K562 (cell line): ENCODE results near the gene PACRG. TPM values are rescaled to one million over a fixed set of nuclear protein-coding genes. Genes with fewer than 3 reads are reported as not detected.
A peak's percentile ranks its signal among the peaks of the same experiment; 100 is the strongest.

ENCODE experiments used
- FOXA1 ChIP-seq: fragments of 450-650 bp; IDR thresholded peaks from 2 replicates; pipeline ENCODE4 v1.6.1; 2016; ENCODE audit warnings: mild to moderate bottlenecking, borderline replicate concordance
- KLF10 ChIP-seq: fragments of 250-450 bp; sonication (Bioruptor Pico); IDR thresholded peaks from 2 replicates; pipeline ENCODE4 v1.6.1; 2021; ENCODE audit warnings: matching md5 sums
- NFATC3 ChIP-seq: fragments of 450-650 bp; IDR thresholded peaks from 2 replicates; pipeline ENCODE4 v1.6.1; 2017; ENCODE audit warnings: mild to moderate bottlenecking
- SIX5 ChIP-seq, 2 experiments: IDR thresholded peaks; 2 replicates each; pipeline ENCODE4 v1.6.1; 2011; ENCODE audit warnings: low read length in 2 of 2, borderline replicate concordance in 1 of 2, low read depth in 1 of 2, mild to moderate bottlenecking in 1 of 2, moderate library complexity in 1 of 2; ENCODE audit not compliant: insufficient read depth in 1 of 2
- ZBTB8A ChIP-seq: fragments of 450-650 bp; IDR thresholded peaks from 2 replicates; pipeline ENCODE4 v1.6.1; 2018; ENCODE audit warnings: mild to moderate bottlenecking, moderate library complexity; ENCODE audit not compliant: partially characterized antibody
- ZNF780A ChIP-seq: fragments of 250-450 bp; sonication (Bioruptor Pico); IDR thresholded peaks from 2 replicates; pipeline ENCODE4 v1.5.0; 2021; ENCODE audit warnings: mild to moderate bottlenecking
- polyA plus RNA-seq, 8 experiments: library from polyadenylated mRNA; depleted of rRNA in 4 of 8; stranded (reverse) in 5 of 8; unstranded in 3 of 8; fragments of >200 nt; fragmentation: Nextera tagmentation in 2 of 8; fragmentation: Illumina TruSeq in 1 of 8; extraction: Ambion mirVana in 2 of 8; extraction: Trizol in 1 of 8; gene quantifications; 2 replicates each; pipeline versions ENCODE4 v1.2.1 to v1.2.3, GENCODE V29; 2011 to 2014; ENCODE audit warnings: inconsistent platforms in 1 of 8, missing spikeins in 1 of 8
- total RNA-seq, 7 experiments: library from RNA; depleted of rRNA in 6 of 7; stranded (reverse); fragments of >200 nt in 6 of 7; fragmentation: Illumina TruSeq in 2 of 7; extraction: Trizol in 2 of 7; gene quantifications; 2 replicates each; pipeline versions ENCODE4 v1.2.1 to v1.2.3, GENCODE V29; 2011 to 2021; ENCODE audit warnings: low replicate concordance in 1 of 7
- TF ChIP-seq, protein P1 (sequence below): fragments of 450-650 bp; IDR thresholded peaks from 2 replicates; pipeline ENCODE4 v1.6.1; 2016; ENCODE audit warnings: mild to moderate bottlenecking, moderate library complexity
- TF ChIP-seq, protein P2 (sequence below): conservative IDR thresholded peaks from 2 replicates; pipeline ENCODE4 v1.6.1; 2011; ENCODE audit warnings: low read depth, mild to moderate bottlenecking, low read length; ENCODE audit not compliant: control insufficient read depth
- TF ChIP-seq, protein P3 (sequence below): fragments of 450-650 bp; IDR thresholded peaks from 2 replicates; pipeline ENCODE4 v1.6.1; 2017; ENCODE audit warnings: mild to moderate bottlenecking, moderate library complexity

The PACRG gene
- total and polyA plus RNA-seq, 9 of the 15 experiments (the other 6 are each of a cell fraction or from before 2014, with no cell fraction given): 0.04 TPM; not detected in 8

DNA sequence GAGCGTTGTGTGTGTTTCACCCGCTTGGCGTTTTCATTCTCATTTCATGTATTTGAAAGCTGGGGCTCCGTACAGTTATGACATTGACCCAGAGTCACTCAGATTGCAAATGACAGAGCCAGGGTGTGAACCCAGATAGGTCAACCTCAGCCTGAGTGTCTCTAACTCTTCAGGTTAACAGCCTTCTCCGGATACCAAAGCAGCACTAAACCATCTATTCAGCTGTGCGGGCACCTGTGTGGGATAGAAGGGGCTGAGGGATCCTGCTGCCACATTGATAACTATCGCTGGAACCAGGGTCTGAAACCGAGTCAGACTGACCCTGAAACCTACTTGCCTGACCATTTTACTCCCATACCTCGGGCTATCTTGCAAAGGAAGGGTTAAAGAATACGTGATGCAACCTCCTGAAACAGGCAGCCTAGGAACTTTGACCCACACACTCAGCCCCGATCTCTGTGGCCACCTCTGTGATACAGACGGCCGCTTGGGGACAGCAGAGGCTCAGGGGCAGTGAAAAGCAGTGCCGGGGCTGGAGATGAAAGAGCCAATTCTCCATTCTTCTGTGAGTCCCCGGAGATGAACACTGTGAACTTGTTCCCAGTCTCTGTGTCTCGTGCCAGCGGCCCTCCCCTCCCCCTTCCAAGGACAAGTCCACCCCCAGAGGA is 453.2 kb downstream of the PACRG start (continued):
- TF ChIP-seq, protein P1, sequence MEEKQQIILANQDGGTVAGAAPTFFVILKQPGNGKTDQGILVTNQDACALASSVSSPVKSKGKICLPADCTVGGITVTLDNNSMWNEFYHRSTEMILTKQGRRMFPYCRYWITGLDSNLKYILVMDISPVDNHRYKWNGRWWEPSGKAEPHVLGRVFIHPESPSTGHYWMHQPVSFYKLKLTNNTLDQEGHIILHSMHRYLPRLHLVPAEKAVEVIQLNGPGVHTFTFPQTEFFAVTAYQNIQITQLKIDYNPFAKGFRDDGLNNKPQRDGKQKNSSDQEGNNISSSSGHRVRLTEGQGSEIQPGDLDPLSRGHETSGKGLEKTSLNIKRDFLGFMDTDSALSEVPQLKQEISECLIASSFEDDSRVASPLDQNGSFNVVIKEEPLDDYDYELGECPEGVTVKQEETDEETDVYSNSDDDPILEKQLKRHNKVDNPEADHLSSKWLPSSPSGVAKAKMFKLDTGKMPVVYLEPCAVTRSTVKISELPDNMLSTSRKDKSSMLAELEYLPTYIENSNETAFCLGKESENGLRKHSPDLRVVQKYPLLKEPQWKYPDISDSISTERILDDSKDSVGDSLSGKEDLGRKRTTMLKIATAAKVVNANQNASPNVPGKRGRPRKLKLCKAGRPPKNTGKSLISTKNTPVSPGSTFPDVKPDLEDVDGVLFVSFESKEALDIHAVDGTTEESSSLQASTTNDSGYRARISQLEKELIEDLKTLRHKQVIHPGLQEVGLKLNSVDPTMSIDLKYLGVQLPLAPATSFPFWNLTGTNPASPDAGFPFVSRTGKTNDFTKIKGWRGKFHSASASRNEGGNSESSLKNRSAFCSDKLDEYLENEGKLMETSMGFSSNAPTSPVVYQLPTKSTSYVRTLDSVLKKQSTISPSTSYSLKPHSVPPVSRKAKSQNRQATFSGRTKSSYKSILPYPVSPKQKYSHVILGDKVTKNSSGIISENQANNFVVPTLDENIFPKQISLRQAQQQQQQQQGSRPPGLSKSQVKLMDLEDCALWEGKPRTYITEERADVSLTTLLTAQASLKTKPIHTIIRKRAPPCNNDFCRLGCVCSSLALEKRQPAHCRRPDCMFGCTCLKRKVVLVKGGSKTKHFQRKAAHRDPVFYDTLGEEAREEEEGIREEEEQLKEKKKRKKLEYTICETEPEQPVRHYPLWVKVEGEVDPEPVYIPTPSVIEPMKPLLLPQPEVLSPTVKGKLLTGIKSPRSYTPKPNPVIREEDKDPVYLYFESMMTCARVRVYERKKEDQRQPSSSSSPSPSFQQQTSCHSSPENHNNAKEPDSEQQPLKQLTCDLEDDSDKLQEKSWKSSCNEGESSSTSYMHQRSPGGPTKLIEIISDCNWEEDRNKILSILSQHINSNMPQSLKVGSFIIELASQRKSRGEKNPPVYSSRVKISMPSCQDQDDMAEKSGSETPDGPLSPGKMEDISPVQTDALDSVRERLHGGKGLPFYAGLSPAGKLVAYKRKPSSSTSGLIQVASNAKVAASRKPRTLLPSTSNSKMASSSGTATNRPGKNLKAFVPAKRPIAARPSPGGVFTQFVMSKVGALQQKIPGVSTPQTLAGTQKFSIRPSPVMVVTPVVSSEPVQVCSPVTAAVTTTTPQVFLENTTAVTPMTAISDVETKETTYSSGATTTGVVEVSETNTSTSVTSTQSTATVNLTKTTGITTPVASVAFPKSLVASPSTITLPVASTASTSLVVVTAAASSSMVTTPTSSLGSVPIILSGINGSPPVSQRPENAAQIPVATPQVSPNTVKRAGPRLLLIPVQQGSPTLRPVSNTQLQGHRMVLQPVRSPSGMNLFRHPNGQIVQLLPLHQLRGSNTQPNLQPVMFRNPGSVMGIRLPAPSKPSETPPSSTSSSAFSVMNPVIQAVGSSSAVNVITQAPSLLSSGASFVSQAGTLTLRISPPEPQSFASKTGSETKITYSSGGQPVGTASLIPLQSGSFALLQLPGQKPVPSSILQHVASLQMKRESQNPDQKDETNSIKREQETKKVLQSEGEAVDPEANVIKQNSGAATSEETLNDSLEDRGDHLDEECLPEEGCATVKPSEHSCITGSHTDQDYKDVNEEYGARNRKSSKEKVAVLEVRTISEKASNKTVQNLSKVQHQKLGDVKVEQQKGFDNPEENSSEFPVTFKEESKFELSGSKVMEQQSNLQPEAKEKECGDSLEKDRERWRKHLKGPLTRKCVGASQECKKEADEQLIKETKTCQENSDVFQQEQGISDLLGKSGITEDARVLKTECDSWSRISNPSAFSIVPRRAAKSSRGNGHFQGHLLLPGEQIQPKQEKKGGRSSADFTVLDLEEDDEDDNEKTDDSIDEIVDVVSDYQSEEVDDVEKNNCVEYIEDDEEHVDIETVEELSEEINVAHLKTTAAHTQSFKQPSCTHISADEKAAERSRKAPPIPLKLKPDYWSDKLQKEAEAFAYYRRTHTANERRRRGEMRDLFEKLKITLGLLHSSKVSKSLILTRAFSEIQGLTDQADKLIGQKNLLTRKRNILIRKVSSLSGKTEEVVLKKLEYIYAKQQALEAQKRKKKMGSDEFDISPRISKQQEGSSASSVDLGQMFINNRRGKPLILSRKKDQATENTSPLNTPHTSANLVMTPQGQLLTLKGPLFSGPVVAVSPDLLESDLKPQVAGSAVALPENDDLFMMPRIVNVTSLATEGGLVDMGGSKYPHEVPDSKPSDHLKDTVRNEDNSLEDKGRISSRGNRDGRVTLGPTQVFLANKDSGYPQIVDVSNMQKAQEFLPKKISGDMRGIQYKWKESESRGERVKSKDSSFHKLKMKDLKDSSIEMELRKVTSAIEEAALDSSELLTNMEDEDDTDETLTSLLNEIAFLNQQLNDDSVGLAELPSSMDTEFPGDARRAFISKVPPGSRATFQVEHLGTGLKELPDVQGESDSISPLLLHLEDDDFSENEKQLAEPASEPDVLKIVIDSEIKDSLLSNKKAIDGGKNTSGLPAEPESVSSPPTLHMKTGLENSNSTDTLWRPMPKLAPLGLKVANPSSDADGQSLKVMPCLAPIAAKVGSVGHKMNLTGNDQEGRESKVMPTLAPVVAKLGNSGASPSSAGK: peak; percentile 42; the same call in 1 of the 2 replicates
- TF ChIP-seq ZBTB8A (no peak), SIX5 (IDR thresholded peaks at IDR 0.05; ENCODE audit: borderline replicate concordance in 1 of 2, insufficient read depth in 1 of 2, low read depth in 1 of 2, low read length in 2 of 2) (no peak), KLF10 (CRISPR knock-in tag) (no peak), ZNF780A (no peak), NFATC3 (no peak), FOXA1 (no peak)
- TF ChIP-seq, protein P2, sequence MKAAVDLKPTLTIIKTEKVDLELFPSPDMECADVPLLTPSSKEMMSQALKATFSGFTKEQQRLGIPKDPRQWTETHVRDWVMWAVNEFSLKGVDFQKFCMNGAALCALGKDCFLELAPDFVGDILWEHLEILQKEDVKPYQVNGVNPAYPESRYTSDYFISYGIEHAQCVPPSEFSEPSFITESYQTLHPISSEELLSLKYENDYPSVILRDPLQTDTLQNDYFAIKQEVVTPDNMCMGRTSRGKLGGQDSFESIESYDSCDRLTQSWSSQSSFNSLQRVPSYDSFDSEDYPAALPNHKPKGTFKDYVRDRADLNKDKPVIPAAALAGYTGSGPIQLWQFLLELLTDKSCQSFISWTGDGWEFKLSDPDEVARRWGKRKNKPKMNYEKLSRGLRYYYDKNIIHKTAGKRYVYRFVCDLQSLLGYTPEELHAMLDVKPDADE: no peak
- TF ChIP-seq, protein P3, sequence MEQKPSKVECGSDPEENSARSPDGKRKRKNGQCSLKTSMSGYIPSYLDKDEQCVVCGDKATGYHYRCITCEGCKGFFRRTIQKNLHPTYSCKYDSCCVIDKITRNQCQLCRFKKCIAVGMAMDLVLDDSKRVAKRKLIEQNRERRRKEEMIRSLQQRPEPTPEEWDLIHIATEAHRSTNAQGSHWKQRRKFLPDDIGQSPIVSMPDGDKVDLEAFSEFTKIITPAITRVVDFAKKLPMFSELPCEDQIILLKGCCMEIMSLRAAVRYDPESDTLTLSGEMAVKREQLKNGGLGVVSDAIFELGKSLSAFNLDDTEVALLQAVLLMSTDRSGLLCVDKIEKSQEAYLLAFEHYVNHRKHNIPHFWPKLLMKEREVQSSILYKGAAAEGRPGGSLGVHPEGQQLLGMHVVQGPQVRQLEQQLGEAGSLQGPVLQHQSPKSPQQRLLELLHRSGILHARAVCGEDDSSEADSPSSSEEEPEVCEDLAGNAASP: no peak
